Psoas muscle (tissue), 8 donors: ENCODE results near the gene TOM1L2. TPM values are rescaled to one million over a fixed set of nuclear protein-coding genes. Genes with fewer than 3 reads are reported as not detected.
"Not testable (repeated sequence)": the region's sequence is repeated elsewhere in the genome, so short reads cannot be mapped to it uniquely, and the experiment has no call there.

Experiments used
- ATAC-seq, 4 donors: fragments of 200-7000 bp; cut with Tn5 transposase; one replicate each; pipeline ENCODE4 v1.9.1; 2020; ENCODE audit warnings: moderate library complexity in 3 of 4, mild to moderate bottlenecking in 2 of 4
- DNase-seq, 2 donors: peaks; one replicate each; pipeline ENCODE4 v3.0.0-alpha.2; 2020
- H3K27ac ChIP-seq: fragments of 200-600 bp; one replicate; pipeline ENCODE4 v1.8.0; 2022
- H3K27me3 ChIP-seq, 3 donors: fragments of 200-600 bp in 1 of 3; one replicate each; pipeline versions ENCODE4 v1.6.1 to v1.8.0; 2013 to 2022; ENCODE audit warnings: low read length in 2 of 3, mild to moderate bottlenecking in 2 of 3, moderate library complexity in 1 of 3; ENCODE audit not compliant: insufficient read depth in 3 of 3
- H3K36me3 ChIP-seq, 2 donors: fragments of 200-600 bp in 1 of 2; one replicate each; pipeline versions ENCODE4 v1.6.1 to v1.8.0; 2013 to 2022; ENCODE audit warnings: low read depth in 1 of 2, mild to moderate bottlenecking in 1 of 2, moderate library complexity in 1 of 2; ENCODE audit not compliant: insufficient read depth in 1 of 2
- H3K4me1 ChIP-seq: fragments of 200-600 bp; one replicate; pipeline ENCODE4 v1.8.0; 2022
- H3K4me3 ChIP-seq: fragments of 200-600 bp; one replicate; pipeline ENCODE4 v1.8.0; 2022; ENCODE audit warnings: mild to moderate bottlenecking
- H3K9me3 ChIP-seq: fragments of 200-600 bp; one replicate; pipeline ENCODE4 v1.8.0; 2022
- CTCF ChIP-seq: fragments of 200-600 bp; IDR thresholded peaks from one replicate; pipeline ENCODE4 v1.8.0; 2022; ENCODE audit warnings: antibody characterized with exemption
- WGBS, 3 donors: extraction: QIAGEN DNeasy Blood & Tissue Kit; methylation state at CpG; one replicate each; pipeline versions ENCODE4 v1.1.6 to v1.1.7; 2013; 5-methylcytosine and 5-hydroxymethylcytosine counted together
- intact Hi-C, 2 donors: fragments of 100-400 bp; cut with DNase I; formaldehyde crosslinking; loops; one replicate each; pipeline versions ENCODE4 v1.11.0 to v1.14.2; 2022
- polyA plus RNA-seq, 3 donors: library from polyadenylated mRNA; stranded (reverse); fragments of 200-250 nt; gene quantifications; one replicate each; pipeline ENCODE4 v1.2.3, GENCODE V29; 2013
- total RNA-seq, 4 donors: library from RNA; stranded (reverse); fragmentation: NEBNext Ultra II Directional in 2 of 4; extraction: Animal tissue kit (Norgen Biotek cat#: 25700) in 2 of 4; gene quantifications; one replicate each; pipeline versions ENCODE4 v1.2.1 to v1.2.4, GENCODE V29; 2021 to 2023
- donor health status: healthy with polysubstance abuse.
- donor health status: DM: no; HTN: no; CAD: no; lungs with moderate emphysema.
- donor health status: Bipolar disorder and iron deficiency.
- donor health status: healthy.
- donor health status: DM: yes; HTN: yes; CAD: no.
- donor health status: DM: no; HTN: no; CAD: no.
- donor health status: DM: no; HTN: no; CAD: no.
- donor health status: DM: yes; HTN: yes; CAD: no.

The TOM1L2 gene
- total and polyA plus RNA-seq, 7 donors: 13.3 to 89.8 (median 72.0) TPM

GRCh38 chr17:17810895-17811248 lies 161.3 kb downstream of the TOM1L2 start:
- Histone ChIP-seq H3K27me3 (no peaks in the 10 kb centered on the region), H3K9me3 (no peaks in the 10 kb centered on the region), H3K4me1 (peaks cover 29% of the 10 kb centered on the region), H3K36me3 (peaks cover 3 to 47% of the 10 kb centered on the region in 2 donors), H3K27ac (no peak overlapping the region), H3K4me3 (no peak overlapping the region)
- ATAC-seq (no peak), DNase-seq (no peak)
- 86 to 89% (median 88%) methylated on average over 27 of the region's 27 CpGs for WGBS, 3 donors
- no peak for TF ChIP-seq CTCF
- intact Hi-C loops: loop anchor here (5.0 to 10.0 kb wide), 3 partner anchors 106 to 224 kb away; partner anchors contain the start of genes ATPAF2 (in 1 of the 2) and GID4 (in 1 of the 2)

- no peaks in the 10 kb centered on the region for H3K27me3 ChIP-seq
- intact Hi-C loops: loop anchor here (5.0 to 10.0 kb wide), 3 partner anchors 107 to 225 kb away; partner anchors contain the start of genes ATPAF2 (in 1 of the 2) and GID4 (in 1 of the 2)
- no peak overlapping the region for H3K27ac ChIP-seq
- no peak overlapping the region for H3K4me3 ChIP-seq
- DNase-seq (peak in 1 of 2 donors; percentile 69), ATAC-seq (no peak)
- 74 to 80% (median 76%) methylated on average over 62 to 68 of the region's 68 CpGs for WGBS, 3 donors
- TF ChIP-seq CTCF: no peak
- H3K4me1 ChIP-seq: peaks cover 29% of the 10 kb centered on the region
- H3K9me3 ChIP-seq: no peaks in the 10 kb centered on the region
- H3K36me3 ChIP-seq: peaks cover 3 to 46% of the 10 kb centered on the region in 2 donors
Measured at GRCh38 chr17:17810084-17810894, 161.9 kb downstream of the TOM1L2 start.

GRCh38 chr17:17809531-17810083 lies 162.6 kb downstream of the TOM1L2 start:
- no peak overlapping the region for H3K4me3 ChIP-seq
- no peaks in the 10 kb centered on the region for H3K9me3 ChIP-seq
- H3K27ac ChIP-seq: no peak overlapping the region
- H3K27me3 ChIP-seq: no peaks in the 10 kb centered on the region
- WGBS, 3 donors: 76 to 86% (median 84%) methylated on average over 40 to 52 of the region's 52 CpGs
- no peak for TF ChIP-seq CTCF
- DNase-seq (no peak), ATAC-seq (no peak)
- H3K4me1 ChIP-seq: peaks cover 23% of the 10 kb centered on the region
- peaks cover 3 to 39% of the 10 kb centered on the region in 2 donors for H3K36me3 ChIP-seq
- intact Hi-C loops: loop anchor here (5.0 to 10.0 kb wide), 3 partner anchors 108 to 225 kb away; partner anchors contain the start of genes ATPAF2 (in 1 of the 2) and GID4 (in 1 of the 2)

GRCh38 chr17:17808706-17809432 lies 163.3 kb downstream of the TOM1L2 start:
- Histone ChIP-seq H3K27me3 (no peaks in the 10 kb centered on the region), H3K27ac (no peak overlapping the region), H3K4me1 (peaks cover 16% of the 10 kb centered on the region), H3K4me3 (no peak overlapping the region), H3K36me3 (peaks cover 2 to 34% of the 10 kb centered on the region in 2 donors), H3K9me3 (no peaks in the 10 kb centered on the region)
- DNase-seq (no peak), ATAC-seq (no peak)
- TF ChIP-seq CTCF: no peak
- intact Hi-C loops: no loop called here
- WGBS, 3 donors: 67 to 76% (median 68%) methylated on average over 15 of the region's 15 CpGs

- H3K27me3 ChIP-seq, H3K9me3 ChIP-seq, H3K27ac ChIP-seq, ATAC-seq, DNase-seq, intact Hi-C loops, H3K4me3 ChIP-seq: not testable (repeated sequence)
- H3K36me3 ChIP-seq: peaks cover 0 to 30% of the 10 kb centered on the region in 2 donors
- H3K4me1 ChIP-seq: peaks cover 13% of the 10 kb centered on the region
- whole genome bisulfite sequencing, 3 donors: 97% methylated on average over 5 of the region's 5 CpGs
Measured at GRCh38 chr17:17808200-17808599, 164.0 kb downstream of the TOM1L2 start.
